GM12891 (cell line): ENCODE results near the gene SERHL2.

Experiments
- PAX5 ChIP-seq: IDR thresholded peaks from 2 replicates; pipeline ENCODE4 v1.6.1; 2011; ENCODE audit warnings: low read length, moderate library complexity, mild to moderate bottlenecking; ENCODE audit not compliant: insufficient read depth, severe bottlenecking
- POLR2A ChIP-seq: IDR thresholded peaks from 2 replicates; pipeline ENCODE4 v1.6.1; 2011; ENCODE audit warnings: low read depth, low read length, control low read depth
- POLR2AphosphoS5 ChIP-seq: IDR thresholded peaks from 2 replicates; pipeline ENCODE4 v1.6.1; 2011; ENCODE audit warnings: low read depth, low read length, control low read depth
- TAF1 ChIP-seq: IDR thresholded peaks from 2 replicates; pipeline ENCODE4 v1.6.1; 2011; ENCODE audit warnings: low read depth, low read length, control low read depth

DNA sequence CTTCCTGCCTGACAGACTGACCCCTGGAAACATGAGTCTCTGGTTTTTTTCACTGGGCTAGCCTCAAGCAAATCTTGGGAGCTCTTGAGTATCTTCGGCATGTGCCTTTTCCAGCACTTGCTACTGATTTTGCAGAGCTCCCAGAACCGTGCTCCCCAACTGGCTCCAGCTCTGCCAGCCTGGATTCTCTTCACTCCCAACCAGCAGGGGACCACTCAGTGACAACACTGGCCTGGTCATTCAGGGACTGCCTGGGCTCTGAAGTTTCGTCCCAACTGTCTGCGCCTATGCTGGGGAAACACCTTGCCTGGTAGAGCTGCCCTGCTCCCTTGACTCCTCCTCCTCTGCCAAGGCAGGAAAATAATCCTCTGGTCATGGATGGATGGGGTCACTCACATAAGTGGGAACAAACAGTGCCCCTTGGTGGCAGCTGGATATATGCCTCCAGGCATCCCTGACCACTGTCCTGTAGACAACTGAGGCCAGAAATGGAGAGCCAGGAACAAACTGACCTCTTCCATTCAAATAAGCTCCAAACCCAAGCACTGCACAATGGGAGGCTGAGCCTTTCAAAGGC is 30.7 kb downstream of the SERHL2 start:
- no peak for TF ChIP-seq POLR2A
- TF ChIP-seq POLR2AphosphoS5 = no peak
- TF ChIP-seq TAF1 = no peak
- TF ChIP-seq PAX5 = no peak
